Endothelial cell (in vitro differentiated cells): Measurements from ENCODE around the gene FARP1. TPM values are rescaled to one million over a fixed set of nuclear protein-coding genes. Genes with fewer than 3 reads are reported as not detected.

Source experiments
- DNase-seq: peaks from one replicate; pipeline ENCODE4 v3.0.0; 2021; ENCODE audit warnings: low spot score
- H3K27ac Mint-ChIP-seq: one replicate; pipeline ENCODE4 v1.8.0; 2021; ENCODE audit warnings: mixed read lengths, inconsistent platforms; ENCODE audit not compliant: unreplicated experiment
- H3K27me3 Mint-ChIP-seq: one replicate; pipeline ENCODE4 v1.8.0; 2021; ENCODE audit warnings: mild to moderate bottlenecking, moderate library complexity, mixed read lengths, inconsistent platforms; ENCODE audit not compliant: unreplicated experiment
- H3K36me3 Mint-ChIP-seq: one replicate; pipeline ENCODE4 v1.8.0; 2021; ENCODE audit warnings: mild to moderate bottlenecking, low read depth, mixed read lengths, inconsistent platforms; ENCODE audit not compliant: unreplicated experiment
- H3K4me1 Mint-ChIP-seq: one replicate; pipeline ENCODE4 v1.8.0; 2021; ENCODE audit warnings: mild to moderate bottlenecking, mixed read lengths, inconsistent platforms; ENCODE audit not compliant: unreplicated experiment
- H3K4me3 Mint-ChIP-seq: one replicate; pipeline ENCODE4 v1.8.0; 2021; ENCODE audit warnings: mild to moderate bottlenecking, mixed read lengths, inconsistent platforms; ENCODE audit not compliant: unreplicated experiment
- H3K9me3 Mint-ChIP-seq: one replicate; pipeline ENCODE4 v1.8.0; 2021; ENCODE audit warnings: mixed read lengths, inconsistent platforms; ENCODE audit not compliant: unreplicated experiment
- total RNA-seq: library from RNA; stranded (reverse); fragmentation: NEBNext Ultra II Directional; extraction: Animal tissue kit (Norgen Biotek cat#: 25700); gene quantifications from one replicate; pipeline ENCODE4 v1.2.1, GENCODE V29; 2021; ENCODE audit not compliant: unreplicated experiment
- TF ChIP-seq, protein P1 (sequence below): fragments of 200-600 bp; sonication (generic); IDR thresholded peaks from one replicate; pipeline ENCODE4 v1.5.0; 2021; ENCODE audit warnings: antibody characterized with exemption; ENCODE audit not compliant: unreplicated experiment

The FARP1 gene
- total RNA-seq, 1 donor from 2014 or later: 167 TPM

DNA sequence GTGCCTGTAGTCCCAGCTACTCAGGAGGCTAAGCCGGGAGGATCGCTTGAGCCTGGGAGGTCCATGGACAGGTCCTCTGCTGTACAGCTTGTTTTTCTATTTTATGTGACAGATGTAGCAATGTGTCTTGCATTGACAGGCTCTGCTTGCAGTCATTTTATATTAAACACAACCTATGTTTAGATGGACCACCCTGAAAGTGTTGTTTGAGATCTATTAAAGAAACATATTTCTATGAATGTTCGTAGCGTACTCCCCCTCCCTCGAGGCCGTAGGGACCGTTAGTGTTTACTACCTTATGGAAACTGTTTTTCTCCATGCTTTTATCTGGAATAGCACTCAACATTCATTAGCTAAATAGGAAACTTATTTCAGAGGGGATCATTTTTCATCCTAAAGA lies 99.1 kb downstream of the FARP1 start:
- DNase-seq: no peak
- Mint-ChIP-seq H3K9me3 (no peaks in the 10 kb centered on the region), H3K4me1 (peaks cover 3% of the 10 kb centered on the region), H3K27me3 (peaks cover 7% of the 10 kb centered on the region), H3K4me3 (no peak overlapping the region), H3K27ac (no peak overlapping the region), H3K36me3 (peaks cover 9% of the 10 kb centered on the region)
- TF ChIP-seq, protein P1, sequence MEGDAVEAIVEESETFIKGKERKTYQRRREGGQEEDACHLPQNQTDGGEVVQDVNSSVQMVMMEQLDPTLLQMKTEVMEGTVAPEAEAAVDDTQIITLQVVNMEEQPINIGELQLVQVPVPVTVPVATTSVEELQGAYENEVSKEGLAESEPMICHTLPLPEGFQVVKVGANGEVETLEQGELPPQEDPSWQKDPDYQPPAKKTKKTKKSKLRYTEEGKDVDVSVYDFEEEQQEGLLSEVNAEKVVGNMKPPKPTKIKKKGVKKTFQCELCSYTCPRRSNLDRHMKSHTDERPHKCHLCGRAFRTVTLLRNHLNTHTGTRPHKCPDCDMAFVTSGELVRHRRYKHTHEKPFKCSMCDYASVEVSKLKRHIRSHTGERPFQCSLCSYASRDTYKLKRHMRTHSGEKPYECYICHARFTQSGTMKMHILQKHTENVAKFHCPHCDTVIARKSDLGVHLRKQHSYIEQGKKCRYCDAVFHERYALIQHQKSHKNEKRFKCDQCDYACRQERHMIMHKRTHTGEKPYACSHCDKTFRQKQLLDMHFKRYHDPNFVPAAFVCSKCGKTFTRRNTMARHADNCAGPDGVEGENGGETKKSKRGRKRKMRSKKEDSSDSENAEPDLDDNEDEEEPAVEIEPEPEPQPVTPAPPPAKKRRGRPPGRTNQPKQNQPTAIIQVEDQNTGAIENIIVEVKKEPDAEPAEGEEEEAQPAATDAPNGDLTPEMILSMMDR: no peak

GRCh38 chr13:98242403-98242802 lies 99.5 kb downstream of the FARP1 start:
- H3K4me1 Mint-ChIP-seq: peaks cover 3% of the 10 kb centered on the region
- no peak overlapping the region for H3K27ac Mint-ChIP-seq
- no peak for DNase-seq

GRCh38 chr13:98243929-98244272 lies 101.0 kb downstream of the FARP1 start:
- H3K36me3 Mint-ChIP-seq: peaks cover 13% of the 10 kb centered on the region
- no peaks in the 10 kb centered on the region for H3K9me3 Mint-ChIP-seq
- no peaks in the 10 kb centered on the region for H3K4me1 Mint-ChIP-seq
- TF ChIP-seq, protein P1: no peak
- no peak for DNase-seq
- H3K4me3 Mint-ChIP-seq: no peak overlapping the region
- H3K27ac Mint-ChIP-seq: no peak overlapping the region
- H3K27me3 Mint-ChIP-seq: peaks cover 10% of the 10 kb centered on the region

More at GRCh38 chr13:98242403-98242802, 99.5 kb downstream of the FARP1 start:
- H3K9me3 Mint-ChIP-seq: no peaks in the 10 kb centered on the region
- H3K4me3 Mint-ChIP-seq: no peak overlapping the region
- TF ChIP-seq, protein P1: no peak
- H3K27me3 Mint-ChIP-seq: peaks cover 10% of the 10 kb centered on the region
- H3K36me3 Mint-ChIP-seq: peaks cover 12% of the 10 kb centered on the region

- TF ChIP-seq, protein P1: no peak
- no peak for DNase-seq
- Mint-ChIP-seq H3K4me3 (no peak overlapping the region), H3K36me3 (peaks cover 4% of the 10 kb centered on the region), H3K4me1 (no peaks in the 10 kb centered on the region), H3K27ac (no peak overlapping the region), H3K9me3 (no peaks in the 10 kb centered on the region), H3K27me3 (peaks cover 4% of the 10 kb centered on the region)
Measured at GRCh38 chr13:98246538-98247172, 103.8 kb downstream of the FARP1 start.

DNA sequence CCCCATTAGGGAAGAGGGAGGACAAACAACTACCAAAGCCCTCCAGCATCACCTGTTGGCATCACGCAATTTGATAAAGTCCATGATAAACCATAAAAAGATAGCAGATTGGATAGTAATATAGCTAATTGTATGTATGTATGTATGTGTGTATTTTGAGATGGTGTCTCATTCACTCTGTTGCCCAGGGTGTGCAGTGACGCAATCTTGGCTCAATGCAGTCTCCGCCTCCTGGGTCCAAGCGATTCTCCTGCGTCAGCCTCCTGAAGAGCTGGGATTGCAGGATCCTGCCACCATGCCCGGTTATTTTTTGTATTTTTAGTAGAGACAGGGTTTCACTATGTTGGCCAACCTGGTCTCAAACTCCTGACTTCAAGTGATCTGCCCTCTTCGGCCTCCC lies 108.8 kb downstream of the FARP1 start:
- TF ChIP-seq, protein P1: no peak
- H3K4me3 Mint-ChIP-seq: no peak overlapping the region
- H3K27me3 Mint-ChIP-seq: peaks cover 4% of the 10 kb centered on the region
- DNase-seq: no peak
- no peak overlapping the region for H3K27ac Mint-ChIP-seq
- peaks cover 25% of the 10 kb centered on the region for H3K4me1 Mint-ChIP-seq
- H3K9me3 Mint-ChIP-seq: no peaks in the 10 kb centered on the region
- H3K36me3 Mint-ChIP-seq: peaks cover 4% of the 10 kb centered on the region
